Gastroesophageal sphincter (tissue), 4 donors: ENCODE measurements around the gene USP31. TPM values are rescaled to one million over a fixed set of nuclear protein-coding genes. Genes with fewer than 3 reads are reported as not detected.

Source experiments
- ATAC-seq: fragments of 150-250 bp; one replicate; pipeline ENCODE4 v1.9.1; 2016; ENCODE audit warnings: mild to moderate bottlenecking, moderate library complexity
- H3K27ac ChIP-seq, 4 donors: fragments of 200-600 bp; sonication (generic) in 3 of 4; 1 replicate in 3 of 4; 2 replicates in 1 of 4; pipeline ENCODE4 v1.5.1; 2016 to 2019
- H3K27me3 ChIP-seq: fragments of 200-600 bp; sonication (generic); one replicate; pipeline ENCODE4 v1.5.1; 2019
- H3K36me3 ChIP-seq, 2 donors: fragments of 200-600 bp; sonication (generic); one replicate each; pipeline ENCODE4 v1.5.1; 2019; ENCODE audit warnings: control low read depth in 1 of 2
- H3K4me1 ChIP-seq, 3 donors: fragments of 200-600 bp; sonication (generic); 1 replicate in 2 of 3; 2 replicates in 1 of 3; pipeline ENCODE4 v1.5.1; 2016 to 2019; ENCODE audit warnings: control low read depth in 2 of 3
- H3K4me3 ChIP-seq, 2 donors: fragments of 200-600 bp; sonication (generic); one replicate each; pipeline ENCODE4 v1.5.1; 2019; ENCODE audit warnings: mild to moderate bottlenecking in 1 of 2, moderate library complexity in 1 of 2
- H3K9me3 ChIP-seq, 3 donors: fragments of 200-600 bp; sonication (generic); one replicate each; pipeline ENCODE4 v1.5.1; 2017 to 2019; ENCODE audit warnings: control low read depth in 2 of 3
- EP300 ChIP-seq: sonication (generic); formaldehyde crosslinking; IDR thresholded peaks from one replicate; pipeline ENCODE4 v1.6.1; 2017; ENCODE audit warnings: antibody characterized with exemption, mild to moderate bottlenecking
- POLR2A ChIP-seq, 2 donors: fragments of 450-650 bp; IDR thresholded peaks; one replicate each; pipeline ENCODE4 v1.6.1; 2017; ENCODE audit warnings: antibody characterized with exemption in 2 of 2, mild to moderate bottlenecking in 2 of 2, moderate library complexity in 1 of 2
- POLR2AphosphoS5 ChIP-seq: sonication (generic); formaldehyde crosslinking; IDR thresholded peaks from one replicate; pipeline ENCODE4 v1.6.1; 2017; ENCODE audit warnings: antibody characterized with exemption
- WGBS, 2 donors: methylation state at CpG; one replicate each; pipeline ENCODE4 v1.1.5; 2018; ENCODE audit warnings: low coverage in 1 of 2; 5-methylcytosine and 5-hydroxymethylcytosine counted together
- total RNA-seq, 4 donors: library from RNA; depleted of rRNA; stranded (reverse); fragments of >200 nt; gene quantifications; one replicate each; pipeline ENCODE4 v1.1.0, GENCODE V29; 2016
- TF ChIP-seq, protein P1 (sequence below), 4 experiments: fragments of 200-600 bp in 2 of 4; fragments of 450-650 bp in 2 of 4; sonication (generic) in 1 of 4; IDR thresholded peaks; one replicate each; pipeline ENCODE4 v1.5.1; 2017 to 2019; ENCODE audit warnings: antibody characterized with exemption in 4 of 4, mild to moderate bottlenecking in 2 of 4, moderate library complexity in 2 of 4

USP31 gene
- total RNA-seq, 4 donors from 2014 or later, result 11.2 to 37.7 (median 26.6) TPM

DNA sequence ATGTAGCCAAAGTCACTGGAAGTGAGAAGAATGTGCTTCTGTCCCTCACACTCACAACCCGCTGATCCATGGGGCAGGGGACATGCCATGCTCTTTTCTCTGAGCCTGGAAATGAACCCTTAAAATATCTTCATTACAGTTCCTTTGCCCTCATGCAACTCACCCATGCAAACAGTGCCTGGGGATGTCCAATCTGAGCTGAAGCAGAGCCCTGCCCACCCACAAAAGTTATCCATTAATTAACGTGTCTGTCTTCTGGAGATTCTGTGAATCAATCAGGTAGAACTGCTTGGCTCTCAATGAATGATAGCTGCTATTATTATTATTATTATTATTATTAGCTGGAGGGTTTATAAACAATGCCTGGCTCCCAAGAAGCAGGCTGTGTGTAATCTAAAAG lies 133.7 kb downstream of the USP31 start:
- TF ChIP-seq, protein P1, sequence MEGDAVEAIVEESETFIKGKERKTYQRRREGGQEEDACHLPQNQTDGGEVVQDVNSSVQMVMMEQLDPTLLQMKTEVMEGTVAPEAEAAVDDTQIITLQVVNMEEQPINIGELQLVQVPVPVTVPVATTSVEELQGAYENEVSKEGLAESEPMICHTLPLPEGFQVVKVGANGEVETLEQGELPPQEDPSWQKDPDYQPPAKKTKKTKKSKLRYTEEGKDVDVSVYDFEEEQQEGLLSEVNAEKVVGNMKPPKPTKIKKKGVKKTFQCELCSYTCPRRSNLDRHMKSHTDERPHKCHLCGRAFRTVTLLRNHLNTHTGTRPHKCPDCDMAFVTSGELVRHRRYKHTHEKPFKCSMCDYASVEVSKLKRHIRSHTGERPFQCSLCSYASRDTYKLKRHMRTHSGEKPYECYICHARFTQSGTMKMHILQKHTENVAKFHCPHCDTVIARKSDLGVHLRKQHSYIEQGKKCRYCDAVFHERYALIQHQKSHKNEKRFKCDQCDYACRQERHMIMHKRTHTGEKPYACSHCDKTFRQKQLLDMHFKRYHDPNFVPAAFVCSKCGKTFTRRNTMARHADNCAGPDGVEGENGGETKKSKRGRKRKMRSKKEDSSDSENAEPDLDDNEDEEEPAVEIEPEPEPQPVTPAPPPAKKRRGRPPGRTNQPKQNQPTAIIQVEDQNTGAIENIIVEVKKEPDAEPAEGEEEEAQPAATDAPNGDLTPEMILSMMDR (IDR thresholded peaks at IDR 0.05), result no peak
- no peak for TF ChIP-seq EP300
- no peak for TF ChIP-seq POLR2AphosphoS5

DNA sequence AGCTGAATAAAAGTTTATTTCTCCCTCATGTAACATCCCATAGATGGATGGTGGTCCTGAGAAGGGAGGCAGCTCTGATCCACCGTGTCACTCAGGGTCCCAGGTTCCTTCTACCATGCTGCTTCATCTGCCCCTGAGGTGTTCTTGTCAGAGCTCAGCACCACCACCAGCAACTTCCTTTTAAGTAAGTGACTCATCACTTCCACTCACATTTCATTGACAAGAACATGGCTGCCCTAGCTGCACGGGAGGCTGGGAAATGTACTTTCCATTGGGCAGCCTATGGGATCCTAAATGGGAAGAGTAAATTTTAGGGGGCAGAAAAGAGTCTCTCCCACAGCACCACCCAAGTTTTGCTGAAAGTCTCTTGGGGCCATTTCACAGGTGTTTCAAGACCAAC lies 134.7 kb downstream of the USP31 start:
- WGBS, 2 donors, result 50% methylated on average over 2 of the region's 2 CpGs; no CpG with 5 or more reads in 1 of the 2 donors
- H3K4me3 ChIP-seq, result no peak overlapping the region

More for the DNA sequence above, 133.7 kb downstream of the USP31 start:
- no peak overlapping the region for H3K27ac ChIP-seq
- 57 to 79% methylated on average over 1 to 2 of the region's 2 CpGs for WGBS, 2 donors
- ATAC-seq, result no peak
- peaks cover 13% of the 10 kb centered on the region for H3K27me3 ChIP-seq
- no peaks in the 10 kb centered on the region for H3K4me1 ChIP-seq
- no peaks in the 10 kb centered on the region for H3K9me3 ChIP-seq
- H3K36me3 ChIP-seq, result no peaks in the 10 kb centered on the region
- H3K4me3 ChIP-seq, result no peak overlapping the region

More for the DNA sequence above, 134.7 kb downstream of the USP31 start:
- no peak for ATAC-seq
- Histone ChIP-seq H3K27me3 (peaks cover 13% of the 10 kb centered on the region), H3K4me1 (no peaks in the 10 kb centered on the region), H3K36me3 (no peaks in the 10 kb centered on the region), H3K27ac (no peak overlapping the region), H3K9me3 (no peaks in the 10 kb centered on the region)
- TF ChIP-seq EP300 (no peak), POLR2A (IDR thresholded peaks at IDR 0.05) (no peak), POLR2AphosphoS5 (no peak)
- TF ChIP-seq, protein P1 (IDR thresholded peaks at IDR 0.05), result no peak

Other genes with a start within 250 kb of the USP31 start
- gene SCNN1G, start 33.3 kb upstream of the USP31 start, total RNA-seq, result under 1 TPM in 2 of 4 donors, not detected in 2; 0.27 to 0.39 TPM
- 1 to 10 TPM in 3 of 4 donors, under 1 TPM in 1; 0.31 to 4.7 (median 2.6) TPM for gene SCNN1B, start 152.8 kb upstream of the USP31 start, total RNA-seq